Ishikawa (cell line): ENCODE data around the gene GTF3C5.

Experiments
- CEBPB ChIP-seq: IDR thresholded peaks from 2 replicates; pipeline ENCODE4 v1.6.1; 2012
- CREB1 ChIP-seq: IDR thresholded peaks from 2 replicates; pipeline ENCODE4 v1.6.1; 2012; ENCODE audit warnings: low read depth
- EGR1 ChIP-seq: IDR thresholded peaks from 2 replicates; pipeline ENCODE4 v1.6.1; 2012
- EP300 ChIP-seq: IDR thresholded peaks from 2 replicates; pipeline ENCODE4 v1.6.1; 2012; ENCODE audit warnings: borderline replicate concordance
- FOXM1 ChIP-seq: IDR thresholded peaks from 2 replicates; pipeline ENCODE4 v1.6.1; 2012; ENCODE audit warnings: low read depth, borderline replicate concordance
- MAX ChIP-seq: IDR thresholded peaks from 2 replicates; pipeline ENCODE4 v1.6.1; 2012
- NFIC ChIP-seq: IDR thresholded peaks from 2 replicates; pipeline ENCODE4 v1.6.1; 2012
- RAD21 ChIP-seq: IDR thresholded peaks from 2 replicates; pipeline ENCODE4 v1.6.1; 2012; ENCODE audit warnings: low read depth
- REST ChIP-seq: IDR thresholded peaks from 2 replicates; pipeline ENCODE4 v1.6.1; 2012; ENCODE audit warnings: low read depth, mild to moderate bottlenecking
- TAF1 ChIP-seq: IDR thresholded peaks from 2 replicates; pipeline ENCODE4 v1.6.1; 2012; ENCODE audit warnings: low read depth, mild to moderate bottlenecking
- TCF12 ChIP-seq: IDR thresholded peaks from 2 replicates; pipeline ENCODE4 v1.6.1; 2012; ENCODE audit warnings: low read depth
- TEAD4 ChIP-seq: IDR thresholded peaks from 2 replicates; pipeline ENCODE4 v1.6.1; 2012
- YY1 ChIP-seq: IDR thresholded peaks from 2 replicates; pipeline ENCODE4 v1.6.1; 2012; ENCODE audit warnings: low read depth
- ZBTB7A ChIP-seq: IDR thresholded peaks from 2 replicates; pipeline ENCODE4 v1.6.1; 2012; ENCODE audit warnings: low read depth
- TF ChIP-seq, protein P1 (sequence below): IDR thresholded peaks from 2 replicates; pipeline ENCODE4 v1.6.1; 2012

The GTF3C5 gene

DNA sequence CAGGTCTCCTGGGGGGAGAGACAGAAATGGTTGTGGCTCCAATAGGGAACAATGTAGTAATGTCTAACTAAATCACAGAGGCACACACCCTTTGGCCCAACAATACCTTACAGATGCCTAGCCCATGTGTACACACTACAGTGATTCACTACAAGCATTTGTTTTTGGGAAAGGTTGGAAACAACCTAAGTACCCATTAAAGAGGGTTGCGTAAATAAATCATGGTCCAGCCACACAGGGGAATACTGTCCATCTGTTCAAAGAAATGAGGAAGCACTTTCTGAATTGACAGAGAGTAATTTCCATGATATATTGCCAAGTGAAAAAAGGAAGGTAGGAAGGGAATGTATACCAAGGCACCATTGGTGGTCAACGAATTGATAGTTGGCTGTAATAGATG lies 22.0 kb upstream of the GTF3C5 start:
- no peak for TF ChIP-seq CEBPB
- TF ChIP-seq, protein P1, sequence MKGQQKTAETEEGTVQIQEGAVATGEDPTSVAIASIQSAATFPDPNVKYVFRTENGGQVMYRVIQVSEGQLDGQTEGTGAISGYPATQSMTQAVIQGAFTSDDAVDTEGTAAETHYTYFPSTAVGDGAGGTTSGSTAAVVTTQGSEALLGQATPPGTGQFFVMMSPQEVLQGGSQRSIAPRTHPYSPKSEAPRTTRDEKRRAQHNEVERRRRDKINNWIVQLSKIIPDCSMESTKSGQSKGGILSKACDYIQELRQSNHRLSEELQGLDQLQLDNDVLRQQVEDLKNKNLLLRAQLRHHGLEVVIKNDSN = no peak
- TF ChIP-seq REST = no peak
- TF ChIP-seq TAF1 = no peak
- TF ChIP-seq TCF12 = no peak
- TF ChIP-seq FOXM1 = no peak
- TF ChIP-seq EP300 = no peak
- no peak for TF ChIP-seq NFIC
- TF ChIP-seq EGR1 = no peak
- no peak for TF ChIP-seq MAX
- no peak for TF ChIP-seq RAD21
- no peak for TF ChIP-seq CREB1
- no peak for TF ChIP-seq YY1
- TF ChIP-seq ZBTB7A = no peak
- TF ChIP-seq TEAD4 = no peak

DNA sequence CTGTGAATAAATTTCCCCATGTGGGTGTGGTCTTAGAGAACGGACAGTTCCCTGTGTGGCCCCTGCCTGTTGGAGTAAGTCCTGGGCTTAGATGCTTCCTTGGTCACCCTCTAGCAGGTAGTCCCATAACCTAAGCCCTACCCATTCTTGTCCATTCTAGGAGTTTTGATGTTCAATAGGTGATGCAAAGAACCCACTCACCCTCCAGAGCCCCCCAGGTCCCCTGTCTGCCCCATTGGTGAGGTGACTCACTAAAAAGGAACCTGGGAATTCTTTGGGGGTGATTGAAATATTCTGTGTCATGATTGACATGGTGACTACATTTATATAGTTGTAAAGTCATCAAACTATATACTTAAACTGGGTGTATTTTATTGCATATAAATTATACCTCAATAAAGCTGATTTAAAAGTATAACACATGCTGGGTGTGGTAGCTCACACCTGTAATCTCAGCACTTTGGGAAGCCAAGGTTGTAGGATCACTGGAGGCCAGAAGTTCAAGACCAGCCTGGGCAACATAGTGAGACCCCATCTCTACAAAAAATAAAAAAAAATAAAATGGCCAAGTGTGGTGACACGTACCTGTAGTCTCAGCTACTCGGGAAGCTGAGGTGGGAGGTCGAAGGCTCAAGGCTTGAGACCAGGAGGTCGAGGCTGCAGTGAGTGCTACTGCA lies 20.8 kb upstream of the GTF3C5 start:
- TF ChIP-seq REST (no peak), FOXM1 (no peak), MAX (no peak), TAF1 (no peak), EP300 (no peak), CREB1 (no peak), YY1 (no peak)
- TF ChIP-seq, protein P1 = no peak

DNA sequence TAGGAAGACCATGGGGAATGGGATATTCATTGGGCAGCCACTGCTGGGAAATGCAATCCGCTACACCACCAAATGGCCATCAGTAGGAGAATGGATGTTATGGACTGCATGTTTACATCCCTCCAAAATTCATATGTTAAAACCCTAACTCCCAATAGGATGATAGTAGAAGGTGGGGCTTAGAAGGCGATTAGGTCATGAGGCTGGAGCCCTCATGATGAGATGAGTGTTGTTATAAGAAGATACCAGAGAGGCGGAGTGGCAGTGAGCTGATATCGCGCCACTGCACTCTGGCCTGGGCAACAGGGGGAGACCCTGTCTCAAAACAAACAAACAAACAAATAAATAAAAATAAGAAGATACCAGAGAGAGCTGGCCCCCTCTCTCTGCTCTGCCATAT lies 16.1 kb upstream of the GTF3C5 start:
- TF ChIP-seq RAD21 (no peak), EP300 (no peak), FOXM1 (no peak), NFIC (no peak), TCF12 (no peak), YY1 (no peak), TAF1 (no peak), EGR1 (no peak), REST (no peak), CREB1 (no peak), ZBTB7A (no peak)
- TF ChIP-seq, protein P1 = no peak

DNA sequence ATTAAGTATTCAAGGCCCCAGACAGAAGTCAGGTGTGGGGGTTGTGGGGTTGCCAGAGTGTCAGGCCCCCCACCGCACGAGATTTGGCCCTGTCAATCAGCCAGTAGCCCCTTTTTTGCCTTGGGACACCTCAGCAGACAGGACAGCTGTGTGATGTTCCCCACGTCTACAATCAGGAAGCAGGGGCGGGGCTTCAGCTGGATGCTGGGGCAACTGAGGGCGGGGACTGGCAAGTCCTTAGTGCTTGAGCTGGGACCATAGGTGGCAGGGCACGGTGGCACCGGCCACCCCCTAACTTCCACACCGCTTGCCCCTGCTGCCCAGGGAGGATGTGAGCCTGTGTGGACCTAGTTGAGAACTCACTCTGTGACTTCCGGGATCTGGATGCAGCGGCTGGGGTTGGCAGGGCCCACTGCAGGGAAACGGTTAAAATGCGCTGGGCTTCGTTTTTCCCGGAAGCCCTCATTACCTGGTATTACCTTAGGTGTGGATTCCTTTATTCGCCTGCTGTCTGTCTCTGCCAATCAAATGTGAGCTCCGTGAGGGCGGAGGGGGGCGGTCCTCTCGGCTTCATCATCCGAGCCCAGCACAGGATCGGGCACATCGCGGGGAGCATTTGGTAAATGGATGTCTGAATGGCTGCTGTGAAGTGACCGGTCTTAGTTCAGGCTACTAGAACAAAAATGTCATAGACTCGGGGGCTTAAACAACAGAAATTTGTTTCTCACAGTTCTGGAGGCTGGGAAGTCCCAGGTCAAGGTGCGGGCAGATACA lies 7.5 kb upstream of the GTF3C5 start:
- TF ChIP-seq ZBTB7A (no peak), NFIC (no peak), CEBPB (no peak), TEAD4 (no peak), REST (no peak), CREB1 (no peak), TCF12 (no peak), MAX (no peak), FOXM1 (no peak), TAF1 (no peak), EGR1 (no peak), RAD21 (no peak), EP300 (no peak), YY1 (no peak)
- TF ChIP-seq, protein P1 = no peak
